ENCODE results near the gene KCP.

Gene KCP

DNA sequence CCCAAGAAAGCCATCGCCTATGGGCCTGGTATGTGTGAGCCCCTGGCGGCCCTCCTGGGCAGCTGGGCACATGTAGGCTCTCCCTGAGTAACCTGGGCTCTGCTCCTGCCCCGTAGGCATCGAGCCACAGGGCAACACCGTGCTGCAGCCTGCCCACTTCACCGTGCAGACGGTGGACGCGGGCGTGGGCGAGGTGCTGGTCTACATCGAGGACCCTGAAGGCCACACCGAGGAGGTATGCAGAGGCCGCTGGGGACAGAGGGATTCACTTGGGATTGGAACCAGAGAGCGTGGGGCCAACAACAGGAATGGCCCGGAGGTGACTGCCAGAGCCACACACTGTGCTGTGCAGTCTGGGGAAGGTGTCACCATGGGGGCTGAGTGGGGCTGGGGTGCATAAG is 73.0 kb downstream of the KCP start:
- no peak for DNase-seq

DNA sequence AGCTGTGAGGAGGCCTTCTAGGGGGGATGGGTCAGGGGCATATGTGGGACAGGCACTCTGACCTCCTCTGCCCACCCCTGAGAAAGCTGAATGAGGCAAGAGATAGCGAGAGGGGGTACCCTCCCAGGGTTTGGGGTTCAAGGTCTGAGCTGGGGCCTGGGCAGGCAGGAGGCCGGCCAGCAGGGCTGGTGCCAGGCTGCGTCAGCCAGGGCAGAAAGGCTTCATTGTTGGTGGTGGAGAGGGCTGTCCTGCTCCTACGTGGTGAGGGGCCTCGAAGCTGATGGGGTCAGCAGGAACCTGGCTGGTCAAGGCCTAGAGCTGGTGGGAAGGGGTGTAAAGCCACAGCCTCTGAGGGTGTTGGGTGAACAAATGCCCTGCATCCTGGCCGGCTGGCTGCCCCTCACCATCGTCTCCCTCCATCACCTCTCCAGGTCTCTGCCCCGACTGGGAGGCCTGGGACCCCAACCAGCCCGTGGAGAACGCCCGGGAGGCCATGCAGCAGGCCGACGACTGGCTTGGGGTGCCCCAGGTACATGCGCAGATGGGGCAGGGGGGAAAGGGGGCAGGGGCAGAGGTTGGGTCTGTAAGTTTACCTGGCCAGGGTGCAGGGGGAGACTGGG is 73.7 kb downstream of the KCP start:
- DNase-seq = no peak

GRCh38 chr7:128835790-128836641 is 74.5 kb downstream of the KCP start:
- DNase-seq = no peak

DNA sequence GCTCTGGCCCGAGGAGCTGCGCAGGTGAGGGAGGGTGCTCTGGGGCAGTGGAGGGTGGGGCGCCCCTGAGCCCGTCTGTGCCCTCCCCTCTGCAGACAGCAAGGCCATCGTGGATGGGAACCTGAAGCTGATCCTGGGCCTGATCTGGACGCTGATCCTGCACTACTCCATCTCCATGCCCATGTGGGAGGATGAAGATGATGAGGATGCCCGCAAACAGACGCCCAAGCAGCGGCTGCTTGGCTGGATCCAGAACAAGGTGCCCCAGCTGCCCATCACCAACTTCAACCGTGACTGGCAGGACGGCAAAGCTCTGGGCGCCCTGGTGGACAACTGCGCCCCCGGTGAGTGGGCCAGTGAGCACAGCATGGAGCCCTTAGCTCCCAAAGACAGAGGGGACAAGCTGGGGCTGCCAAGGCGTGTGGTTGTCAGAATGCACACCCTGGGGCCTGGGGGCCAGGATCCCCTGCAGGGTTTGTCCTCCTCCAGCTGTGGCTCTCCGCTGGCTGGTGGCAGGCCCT is 75.2 kb downstream of the KCP start:
- DNase-seq = no peak

- DNase-seq = no peak
Observed at GRCh38 chr7:128833946-128834325, 76.6 kb downstream of the KCP start.

GRCh38 chr7:128833148-128833945 is 77.2 kb downstream of the KCP start:
- no peak for DNase-seq

- no peak for DNase-seq
Observed at GRCh38 chr7:128832880-128833147, 77.7 kb downstream of the KCP start.

GRCh38 chr7:128831994-128832879 is 78.3 kb downstream of the KCP start:
- no peak for DNase-seq

DNA sequence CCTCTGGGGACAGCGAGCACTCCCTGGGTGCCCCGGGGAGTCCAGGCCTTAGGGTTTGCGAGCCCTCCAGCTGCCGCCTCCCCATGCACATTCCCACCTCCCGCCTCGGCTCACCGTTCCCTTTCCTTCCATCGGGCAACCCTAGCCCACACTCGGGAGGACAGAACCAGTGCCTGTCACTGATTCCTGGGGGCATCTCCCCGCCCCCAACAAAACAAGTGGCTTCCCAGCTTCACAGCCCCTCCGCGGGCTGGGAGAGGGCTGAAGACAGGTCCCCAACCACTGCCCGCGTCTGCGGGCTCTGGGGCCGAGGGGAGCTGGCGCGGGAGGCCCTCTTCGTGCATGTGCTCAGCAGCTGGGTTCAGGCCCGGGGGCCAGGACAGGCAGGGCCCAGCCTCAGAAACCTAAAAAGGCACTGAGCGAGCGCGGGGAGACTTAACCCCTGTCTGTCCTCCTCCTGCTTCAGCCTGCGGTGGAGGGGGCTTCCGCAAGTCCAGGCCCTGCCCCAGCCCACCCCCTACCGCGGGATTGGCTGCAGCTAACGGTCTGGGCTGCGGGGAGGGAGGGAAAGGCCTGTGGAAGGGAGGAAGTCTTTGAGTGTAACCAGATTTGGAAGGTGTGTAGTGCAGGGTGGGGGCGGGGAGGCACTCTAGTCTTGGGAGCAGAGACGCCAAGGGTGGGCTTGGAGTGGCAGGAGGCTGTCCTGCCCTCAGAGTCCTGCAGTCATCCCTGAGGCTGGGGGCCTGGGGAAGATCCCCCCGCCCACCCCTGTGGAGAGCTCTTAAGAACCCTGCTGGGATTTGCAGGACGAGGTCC is 79.1 kb downstream of the KCP start:
- DNase-seq = no peak

- peak; percentile 17 for DNase-seq
Observed at GRCh38 chr7:128830231-128831177, 80.0 kb downstream of the KCP start, which contains the start of gene FLNC. TSS of gene FLNC (plus strand) at chr7:128830406. CDS start at chr7:128830638, 232 bp downstream.

DNA sequence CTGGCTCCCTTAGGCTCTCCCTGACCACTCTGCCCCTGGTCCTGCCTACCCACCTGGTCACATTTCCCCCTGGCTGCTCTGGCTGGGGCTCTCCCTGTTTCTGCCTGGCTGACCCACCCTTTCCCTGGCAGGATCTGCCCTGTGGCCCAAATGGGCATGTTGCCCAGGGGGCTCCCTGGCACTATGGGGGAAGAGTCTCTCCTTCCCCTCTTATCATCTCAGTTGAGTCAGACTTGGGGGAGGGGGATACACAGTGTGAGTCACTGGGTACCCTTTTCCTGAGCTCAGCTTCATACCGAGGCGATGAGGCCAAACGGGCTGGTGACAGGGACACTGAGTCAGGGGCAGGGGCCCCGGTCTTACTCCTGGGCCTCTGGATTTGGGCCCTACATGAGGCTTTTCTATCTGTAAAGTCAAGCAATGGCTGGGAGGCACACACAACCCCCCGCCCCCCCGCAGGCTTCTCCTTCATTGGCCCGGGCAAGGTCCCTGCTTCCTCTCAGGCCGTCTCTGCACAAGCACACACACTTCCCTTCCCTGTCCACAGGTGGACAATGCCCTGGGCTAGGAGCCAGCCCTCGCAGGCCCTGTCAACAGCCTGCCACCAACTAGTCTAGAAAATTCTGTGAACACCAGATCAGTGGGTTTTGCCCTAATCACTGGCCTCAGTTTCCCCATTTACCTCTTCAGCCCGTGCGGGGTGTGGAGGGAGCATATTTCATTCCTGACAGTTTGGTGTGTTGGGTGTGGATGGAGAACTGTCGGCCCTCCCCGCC is 80.9 kb downstream of the KCP start:
- no peak for DNase-seq

DNA sequence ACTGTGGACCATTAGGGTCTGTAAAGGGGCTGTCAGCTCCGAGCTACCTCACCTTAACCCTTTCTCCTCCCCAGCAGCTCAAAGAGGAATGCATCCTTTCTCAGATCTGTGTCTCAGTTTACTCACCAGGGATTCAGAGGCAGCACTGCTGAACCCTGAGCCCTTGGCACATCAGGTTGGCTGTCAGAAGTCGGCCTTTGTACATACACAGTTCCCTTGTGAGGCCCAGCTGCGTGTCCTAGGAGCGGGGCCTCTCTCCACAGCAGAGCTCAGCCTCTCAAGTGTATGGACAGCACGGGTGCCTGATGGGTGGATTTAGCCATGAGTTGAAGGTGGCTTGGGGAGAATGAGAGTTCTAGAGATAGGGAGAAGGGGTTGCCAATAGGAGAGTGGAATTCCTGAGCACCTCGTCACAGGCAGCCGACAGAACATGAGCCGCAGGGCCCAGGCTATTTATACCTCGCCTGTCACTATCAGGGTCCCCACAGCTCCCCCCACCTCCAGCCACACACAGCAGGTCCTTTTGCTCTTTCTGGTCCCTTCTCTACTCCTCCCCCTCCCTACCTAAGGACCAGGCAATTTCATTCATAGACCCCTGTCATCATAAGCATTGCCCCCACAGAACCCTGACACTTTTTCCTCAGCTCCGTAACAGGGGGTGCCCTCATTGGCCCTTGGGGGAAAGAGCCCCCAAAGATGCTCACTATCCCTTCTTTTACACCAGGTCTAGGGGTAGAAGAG is 82.4 kb downstream of the KCP start:
- no peak for DNase-seq

DNA sequence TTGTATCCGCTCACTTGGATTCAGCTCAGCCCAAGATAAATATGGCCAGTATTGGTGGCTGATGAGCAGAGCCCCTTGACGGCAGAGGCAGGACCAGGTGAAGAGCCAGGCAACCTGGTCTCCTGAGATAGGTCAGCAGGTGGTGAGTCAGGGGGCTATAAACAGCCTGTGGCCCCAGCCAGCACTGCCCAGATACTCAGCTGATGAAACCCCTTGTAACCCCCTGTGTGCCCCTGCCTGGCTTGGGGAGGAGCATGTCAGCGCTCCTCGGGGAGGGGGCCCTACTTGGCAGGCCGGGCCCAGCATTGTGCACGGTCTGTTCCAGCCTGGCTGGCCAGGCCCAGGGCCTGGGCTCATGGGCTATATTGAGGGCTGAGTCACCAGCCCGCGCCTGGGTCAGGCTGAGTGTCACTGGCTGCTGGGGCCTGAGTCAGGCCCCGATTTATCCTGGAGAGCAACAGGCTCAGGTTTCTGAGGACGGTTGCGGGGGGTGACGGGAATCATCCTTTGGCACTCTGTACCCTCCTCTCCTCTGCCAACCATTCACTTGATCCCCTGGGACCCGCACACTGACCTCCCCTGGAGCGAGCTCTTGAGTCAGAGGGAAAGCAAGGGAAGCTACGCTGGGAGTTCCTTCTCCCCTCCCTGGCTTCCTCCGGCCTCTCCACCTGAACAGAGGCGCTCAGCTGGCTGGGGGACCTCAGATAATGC is 83.1 kb downstream of the KCP start:
- no peak for DNase-seq

DNA sequence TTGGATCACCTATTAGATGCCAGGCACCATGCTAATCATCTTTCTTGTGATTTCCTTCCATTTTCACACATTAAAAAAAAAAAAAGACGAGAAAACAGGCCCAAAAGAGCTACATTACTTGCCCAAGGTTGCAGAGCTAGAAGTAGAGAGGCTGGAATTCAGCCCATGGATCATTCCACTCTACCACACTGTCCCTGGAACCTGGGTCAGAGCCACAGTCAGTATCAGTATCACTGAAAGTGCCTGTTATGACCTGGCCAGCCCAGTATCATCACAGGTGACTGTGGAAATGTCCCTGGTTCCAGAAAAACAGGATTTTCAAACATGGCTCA is 83.6 kb downstream of the KCP start:
- no peak for DNase-seq
